OCI-LY3 (cell line): ENCODE results near the gene CPNE6.

ENCODE experiments used
- EZH2phosphoT487 ChIP-seq: fragments of 200-600 bp; shearing (Covaris generic); IDR thresholded peaks from 2 replicates; pipeline ENCODE4 v1.6.1; 2018; ENCODE audit warnings: antibody characterized with exemption, mixed run types, low read depth
- TF ChIP-seq, protein P1 (sequence below): fragments of 200-600, 300-600 bp; sonication (generic); IDR thresholded peaks from 2 replicates; pipeline ENCODE4 v1.5.1; 2014; ENCODE audit warnings: antibody characterized with exemption, low read length, low read depth

DNA sequence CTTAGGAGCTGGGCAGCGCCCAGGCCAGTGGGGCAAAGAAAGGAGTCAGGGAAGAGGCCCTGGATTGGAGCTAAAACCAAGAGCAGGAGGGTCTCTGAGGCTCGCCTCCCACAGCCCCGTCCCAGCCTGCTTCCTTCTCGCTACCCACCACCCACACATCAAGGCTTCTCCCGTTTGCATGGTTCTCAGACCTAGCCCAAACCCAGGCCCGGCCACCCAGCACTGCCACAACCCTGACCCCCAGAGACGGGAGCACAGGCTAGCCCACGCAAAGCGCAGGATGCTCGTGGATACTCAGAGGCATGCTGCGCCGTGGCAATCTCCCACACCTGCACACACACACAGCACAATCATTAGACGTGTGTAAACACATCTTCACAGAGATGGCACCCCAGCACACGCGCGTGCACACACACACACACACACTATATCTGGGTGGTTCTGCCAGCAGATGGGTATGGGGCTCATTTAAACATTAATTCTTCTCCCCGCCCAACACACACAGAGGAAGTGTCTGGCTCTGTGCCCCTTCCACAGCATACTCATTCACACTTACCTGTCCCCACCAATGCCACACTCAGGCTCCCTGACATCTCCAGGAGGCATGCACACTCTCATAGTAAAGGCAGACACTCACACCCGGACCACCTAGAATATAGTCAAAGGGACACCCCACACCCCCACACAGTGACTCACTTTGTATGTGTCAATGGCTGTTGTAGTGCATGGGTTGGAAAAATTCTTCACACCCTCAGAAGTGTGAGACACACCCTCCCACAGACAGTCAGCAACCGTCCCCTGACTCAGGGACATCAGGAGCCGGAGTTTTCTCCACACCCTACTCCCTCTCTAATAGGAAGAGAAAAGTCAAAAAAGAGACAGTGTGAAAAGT is 18.5 kb upstream of the CPNE6 start:
- TF ChIP-seq, protein P1, sequence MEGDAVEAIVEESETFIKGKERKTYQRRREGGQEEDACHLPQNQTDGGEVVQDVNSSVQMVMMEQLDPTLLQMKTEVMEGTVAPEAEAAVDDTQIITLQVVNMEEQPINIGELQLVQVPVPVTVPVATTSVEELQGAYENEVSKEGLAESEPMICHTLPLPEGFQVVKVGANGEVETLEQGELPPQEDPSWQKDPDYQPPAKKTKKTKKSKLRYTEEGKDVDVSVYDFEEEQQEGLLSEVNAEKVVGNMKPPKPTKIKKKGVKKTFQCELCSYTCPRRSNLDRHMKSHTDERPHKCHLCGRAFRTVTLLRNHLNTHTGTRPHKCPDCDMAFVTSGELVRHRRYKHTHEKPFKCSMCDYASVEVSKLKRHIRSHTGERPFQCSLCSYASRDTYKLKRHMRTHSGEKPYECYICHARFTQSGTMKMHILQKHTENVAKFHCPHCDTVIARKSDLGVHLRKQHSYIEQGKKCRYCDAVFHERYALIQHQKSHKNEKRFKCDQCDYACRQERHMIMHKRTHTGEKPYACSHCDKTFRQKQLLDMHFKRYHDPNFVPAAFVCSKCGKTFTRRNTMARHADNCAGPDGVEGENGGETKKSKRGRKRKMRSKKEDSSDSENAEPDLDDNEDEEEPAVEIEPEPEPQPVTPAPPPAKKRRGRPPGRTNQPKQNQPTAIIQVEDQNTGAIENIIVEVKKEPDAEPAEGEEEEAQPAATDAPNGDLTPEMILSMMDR = no peak
- TF ChIP-seq EZH2phosphoT487 = no peak
